Loucy (cell line): ENCODE measurements around the gene HSD17B14.
"Not testable (repeated sequence)": the region's sequence is repeated elsewhere in the genome, so short reads cannot be mapped to it uniquely, and the experiment has no call there.

ENCODE experiments used
- EZH2phosphoT487 ChIP-seq: fragments of 200-600 bp; IDR thresholded peaks from 2 replicates; pipeline ENCODE4 v1.6.1; 2018; ENCODE audit warnings: antibody characterized with exemption, mild to moderate bottlenecking, moderate library complexity, borderline replicate concordance
- TF ChIP-seq, protein P1 (sequence below): fragments of 200-600 bp; sonication (generic); conservative IDR thresholded peaks from 2 replicates; pipeline ENCODE4 v1.5.1; 2014; ENCODE audit warnings: mild to moderate bottlenecking, antibody characterized with exemption, low read length

DNA sequence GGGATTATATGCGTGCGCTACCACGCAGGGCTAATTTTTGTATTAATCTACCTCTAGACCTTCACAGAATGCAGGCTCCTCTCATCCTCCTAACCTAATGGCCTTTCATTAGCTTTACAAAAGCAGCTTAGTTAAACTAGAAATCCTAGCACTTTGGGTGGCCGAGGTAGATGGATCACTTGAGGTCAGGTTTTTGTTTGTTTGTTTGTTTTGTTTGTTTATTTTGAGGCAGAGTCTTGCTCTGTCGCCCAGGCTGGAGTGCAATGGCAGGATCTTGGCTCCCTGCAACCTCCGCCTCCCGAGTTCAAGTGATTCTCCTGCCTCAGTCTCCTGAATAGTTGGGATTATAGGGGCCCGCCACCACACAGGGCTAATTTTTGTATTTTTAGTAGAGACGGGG lies 43.4 kb upstream of the HSD17B14 start:
- TF ChIP-seq, protein P1, sequence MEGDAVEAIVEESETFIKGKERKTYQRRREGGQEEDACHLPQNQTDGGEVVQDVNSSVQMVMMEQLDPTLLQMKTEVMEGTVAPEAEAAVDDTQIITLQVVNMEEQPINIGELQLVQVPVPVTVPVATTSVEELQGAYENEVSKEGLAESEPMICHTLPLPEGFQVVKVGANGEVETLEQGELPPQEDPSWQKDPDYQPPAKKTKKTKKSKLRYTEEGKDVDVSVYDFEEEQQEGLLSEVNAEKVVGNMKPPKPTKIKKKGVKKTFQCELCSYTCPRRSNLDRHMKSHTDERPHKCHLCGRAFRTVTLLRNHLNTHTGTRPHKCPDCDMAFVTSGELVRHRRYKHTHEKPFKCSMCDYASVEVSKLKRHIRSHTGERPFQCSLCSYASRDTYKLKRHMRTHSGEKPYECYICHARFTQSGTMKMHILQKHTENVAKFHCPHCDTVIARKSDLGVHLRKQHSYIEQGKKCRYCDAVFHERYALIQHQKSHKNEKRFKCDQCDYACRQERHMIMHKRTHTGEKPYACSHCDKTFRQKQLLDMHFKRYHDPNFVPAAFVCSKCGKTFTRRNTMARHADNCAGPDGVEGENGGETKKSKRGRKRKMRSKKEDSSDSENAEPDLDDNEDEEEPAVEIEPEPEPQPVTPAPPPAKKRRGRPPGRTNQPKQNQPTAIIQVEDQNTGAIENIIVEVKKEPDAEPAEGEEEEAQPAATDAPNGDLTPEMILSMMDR, result not testable (repeated sequence)
- TF ChIP-seq EZH2phosphoT487, result not testable (repeated sequence)
